ENCODE data around the gene CEP131.

Gene CEP131

GRCh38 chr17:81222906-81223761, at the start of gene CEP131:
CEP131 (minus strand) TSS chr17:81222965; CDS start chr17:81220056, 2,909 bp downstream.
- Histone ChIP-seq H3K36me3 (ENCODE audit: control insufficient read depth, insufficient read depth, low read length) (peaks cover 3% of the 10 kb centered on the region), H3K4me3 (replicated peaks; ENCODE audit: low read depth, low read length) (peak within 1 kb of the TSS; percentile 85), H3K27me3 (replicated peaks; ENCODE audit: control insufficient read depth, insufficient read depth, low read length) (no peaks in the 10 kb centered on the region)
- no peak for TF ChIP-seq CTCF (IDR thresholded peaks at IDR 0.05; ENCODE audit: insufficient read depth, low read length, poor library complexity, severe bottlenecking)
- DNase-seq (ENCODE audit: extremely low read depth, insufficient read length), result peak; percentile 97

GRCh38 chr17:81271226-81271625, 48.5 kb upstream of the CEP131 start:
- no peaks in the 10 kb centered on the region for H3K27me3 ChIP-seq (replicated peaks; ENCODE audit: control insufficient read depth, insufficient read depth, low read length)
- no peak overlapping the region for H3K4me3 ChIP-seq (replicated peaks; ENCODE audit: low read depth, low read length)
- H3K36me3 ChIP-seq (ENCODE audit: control insufficient read depth, insufficient read depth, low read length), result peaks cover 40% of the 10 kb centered on the region
- no peak for TF ChIP-seq CTCF (IDR thresholded peaks at IDR 0.05; ENCODE audit: insufficient read depth, low read length, poor library complexity, severe bottlenecking)
- no peak for DNase-seq (ENCODE audit: extremely low read depth, insufficient read length)

- no peak for DNase-seq (ENCODE audit: extremely low read depth, insufficient read length)
- H3K4me3 ChIP-seq (replicated peaks; ENCODE audit: low read depth, low read length), result no peak overlapping the region
- no peaks in the 10 kb centered on the region for H3K27me3 ChIP-seq (replicated peaks; ENCODE audit: control insufficient read depth, insufficient read depth, low read length)
- peaks cover 38% of the 10 kb centered on the region for H3K36me3 ChIP-seq (ENCODE audit: control insufficient read depth, insufficient read depth, low read length)
- no peak for TF ChIP-seq CTCF (IDR thresholded peaks at IDR 0.05; ENCODE audit: insufficient read depth, low read length, poor library complexity, severe bottlenecking)
These were observed 47.5 kb upstream of the CEP131 start for GRCh38 chr17:81270279-81270678.

GRCh38 chr17:81267390-81268067, 44.8 kb upstream of the CEP131 start:
- no peak overlapping the region for H3K4me3 ChIP-seq (replicated peaks; ENCODE audit: low read depth, low read length)
- H3K27me3 ChIP-seq (replicated peaks; ENCODE audit: control insufficient read depth, insufficient read depth, low read length), result no peaks in the 10 kb centered on the region
- peaks cover 38% of the 10 kb centered on the region for H3K36me3 ChIP-seq (ENCODE audit: control insufficient read depth, insufficient read depth, low read length)
- no peak for DNase-seq (ENCODE audit: extremely low read depth, insufficient read length)
- no peak for TF ChIP-seq CTCF (IDR thresholded peaks at IDR 0.05; ENCODE audit: insufficient read depth, low read length, poor library complexity, severe bottlenecking)

GRCh38 chr17:81265576-81265975, 42.8 kb upstream of the CEP131 start:
- TF ChIP-seq CTCF (IDR thresholded peaks at IDR 0.05; ENCODE audit: insufficient read depth, low read length, poor library complexity, severe bottlenecking), result no peak
- DNase-seq (ENCODE audit: extremely low read depth, insufficient read length), result no peak
- no peaks in the 10 kb centered on the region for H3K27me3 ChIP-seq (replicated peaks; ENCODE audit: control insufficient read depth, insufficient read depth, low read length)
- H3K4me3 ChIP-seq (replicated peaks; ENCODE audit: low read depth, low read length), result no peak overlapping the region
- peaks cover 41% of the 10 kb centered on the region for H3K36me3 ChIP-seq (ENCODE audit: control insufficient read depth, insufficient read depth, low read length)

Measured in GM06990 (cell line).